Activated effector memory CD4-positive, alpha-beta T cell treated with anti-CD3 and anti-CD28 coated beads, Interleukin-2, amount 50 U/mL, for 16 hours (primary cell): ENCODE results near the gene SGO2.

ENCODE experiments used
- DNase-seq: peaks from one replicate; pipeline ENCODE4 v3.0.0-alpha.2; 2020

The SGO2 gene

GRCh38 chr2:200525882-200526651 lies at the start of gene SGO2:
Gene SGO2 (plus strand): TSS chr2:200526207. CDS start chr2:200532976, 6,769 bp downstream.
- DNase-seq = peak; percentile 99

GRCh38 chr2:200476836-200477235 lies 49.2 kb upstream of the SGO2 start:
- no peak for DNase-seq

- DNase-seq = no peak
Measured at GRCh38 chr2:200477667-200478131, 48.3 kb upstream of the SGO2 start.

- no peak for DNase-seq
Measured at GRCh38 chr2:200479692-200480265, 46.2 kb upstream of the SGO2 start.

- DNase-seq = no peak
Measured at GRCh38 chr2:200482194-200482593, 43.8 kb upstream of the SGO2 start.

- DNase-seq = no peak
Measured at GRCh38 chr2:200483729-200484198, 42.2 kb upstream of the SGO2 start.

- no peak for DNase-seq
Measured at GRCh38 chr2:200484934-200485333, 41.1 kb upstream of the SGO2 start.

- DNase-seq = no peak
Measured at GRCh38 chr2:200486529-200486928, 39.5 kb upstream of the SGO2 start.

GRCh38 chr2:200488169-200488568 lies 37.8 kb upstream of the SGO2 start:
- no peak for DNase-seq

- DNase-seq = no peak
Measured at GRCh38 chr2:200490001-200490400, 36.0 kb upstream of the SGO2 start.

GRCh38 chr2:200492656-200493055 lies 33.4 kb upstream of the SGO2 start:
- no peak for DNase-seq

- DNase-seq = no peak
Measured at GRCh38 chr2:200494048-200494447, 32.0 kb upstream of the SGO2 start.

GRCh38 chr2:200496696-200497095 lies 29.3 kb upstream of the SGO2 start:
- no peak for DNase-seq

- DNase-seq = no peak
Measured at GRCh38 chr2:200498402-200499162, 27.4 kb upstream of the SGO2 start.

- no peak for DNase-seq
Measured at GRCh38 chr2:200502196-200502595, 23.8 kb upstream of the SGO2 start.

GRCh38 chr2:200506679-200507078 lies 19.3 kb upstream of the SGO2 start:
- no peak for DNase-seq

GRCh38 chr2:200507179-200507578 lies 18.8 kb upstream of the SGO2 start:
- no peak for DNase-seq

- no peak for DNase-seq
Measured at GRCh38 chr2:200509235-200509611, 16.8 kb upstream of the SGO2 start.

GRCh38 chr2:200509612-200510433 lies 16.2 kb upstream of the SGO2 start, which contains the start of gene KCTD18:
Gene KCTD18 (minus strand): TSS chr2:200510068. CDS start chr2:200507016, 3,052 bp downstream.
- DNase-seq = peak; percentile 97

- DNase-seq = no peak
Measured at GRCh38 chr2:200515155-200515554, 10.9 kb upstream of the SGO2 start.

- DNase-seq = no peak
Measured at GRCh38 chr2:200523158-200523557, 2.8 kb upstream of the SGO2 start.

GRCh38 chr2:200523604-200524003 lies 2.4 kb upstream of the SGO2 start:
- no peak for DNase-seq

GRCh38 chr2:200525066-200525465 lies 941 bp upstream of the SGO2 start:
- DNase-seq = no peak
